Fibroblast of mammary gland (primary cell): Measurements from ENCODE around the gene HTT-AS.

Source experiments
- DNase-seq: peaks from one replicate; pipeline ENCODE4 v3.0.0-alpha.2; 2010; ENCODE audit warnings: low read depth
- H3K4me3 ChIP-seq: 2 replicates; pipeline ENCODE4 v1.5.1; 2011; ENCODE audit warnings: low read depth, mild to moderate bottlenecking, low read length, moderate library complexity; ENCODE audit not compliant: control insufficient read depth
- CTCF ChIP-seq: conservative IDR thresholded peaks from 2 replicates; pipeline ENCODE4 v1.5.1; 2011; ENCODE audit warnings: low read depth, low read length, inconsistent platforms; ENCODE audit not compliant: control insufficient read depth, insufficient read depth

The HTT-AS gene

GRCh38 chr4:3044870-3045819 lies 29.2 kb downstream of the HTT-AS start:
- peak; percentile 63 for DNase-seq
- TF ChIP-seq CTCF: no peak
- no peak overlapping the region for H3K4me3 ChIP-seq

GRCh38 chr4:3043282-3044020 lies 30.9 kb downstream of the HTT-AS start:
- no peak for TF ChIP-seq CTCF
- H3K4me3 ChIP-seq: no peak overlapping the region
- DNase-seq: no peak

DNA sequence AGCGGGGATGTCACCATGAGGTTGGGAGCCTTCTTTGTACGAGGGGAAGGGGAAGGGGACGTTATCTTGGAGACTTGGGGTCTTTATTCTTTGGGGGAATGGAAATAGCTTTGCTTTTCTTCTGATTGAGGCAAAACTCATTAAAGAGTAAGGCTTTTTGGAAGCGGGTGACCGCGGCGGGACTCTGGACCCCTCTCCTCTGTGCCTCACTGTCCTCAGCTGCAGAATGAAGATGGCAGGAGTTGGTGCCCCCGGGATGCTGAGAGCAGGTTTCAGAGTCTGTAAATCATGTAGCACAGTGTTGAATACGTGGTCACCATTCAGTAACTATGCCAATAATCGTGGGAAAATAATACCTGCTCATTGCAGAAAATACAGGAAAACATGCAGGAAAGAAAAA lies 32.1 kb downstream of the HTT-AS start:
- no peak for DNase-seq
- H3K4me3 ChIP-seq: peak overlapping the region; percentile 37
- no peak for TF ChIP-seq CTCF

DNA sequence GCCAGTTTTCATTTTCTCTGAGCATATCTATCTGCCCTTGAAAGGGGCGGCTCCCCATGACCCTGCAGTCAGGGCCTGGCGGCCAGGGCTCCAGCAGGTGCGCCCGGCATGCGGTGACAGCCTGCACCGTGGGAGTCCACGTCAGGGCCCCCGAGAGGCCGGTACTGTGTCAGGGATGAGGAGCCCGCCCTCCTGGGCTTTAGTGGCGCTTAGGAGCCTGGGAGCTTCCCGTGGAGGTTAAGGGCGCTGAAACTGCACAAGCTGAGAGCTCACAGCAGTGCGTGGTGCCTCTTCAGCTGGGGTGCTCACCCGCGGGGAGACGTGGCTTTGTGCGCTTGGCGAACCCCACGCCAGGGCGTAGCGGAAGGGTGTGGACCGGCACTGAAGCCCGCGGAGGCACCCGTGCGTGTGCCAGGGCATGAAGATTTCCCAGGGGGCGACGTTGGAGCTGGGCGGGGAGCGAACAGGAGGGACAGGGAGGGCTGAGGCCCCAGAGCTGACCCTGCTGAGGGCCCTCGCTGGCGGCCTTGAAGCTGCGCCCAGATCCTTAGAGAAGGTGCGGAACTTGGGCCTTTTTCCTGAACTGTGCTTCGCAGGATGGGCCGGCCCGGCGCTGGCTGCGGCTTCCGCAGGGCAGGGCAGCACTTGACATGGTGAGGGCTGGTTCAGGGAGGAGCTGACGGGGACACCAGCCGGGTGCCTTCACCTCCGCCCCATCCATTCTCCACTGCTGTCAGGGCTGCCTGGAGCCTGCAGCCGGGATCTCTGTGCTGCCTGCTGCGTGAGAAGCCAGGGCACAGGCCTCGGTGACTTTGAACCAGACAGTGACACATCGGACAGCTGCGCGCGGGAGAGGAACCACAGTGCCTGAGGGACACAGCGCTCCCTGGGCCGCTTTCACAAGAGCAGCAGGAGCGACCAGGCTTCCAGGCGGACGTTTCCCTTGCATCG lies 32.9 kb downstream of the HTT-AS start:
- peak; percentile 36 for DNase-seq
- TF ChIP-seq CTCF: no peak
- peak overlapping the region; percentile 37 for H3K4me3 ChIP-seq

DNA sequence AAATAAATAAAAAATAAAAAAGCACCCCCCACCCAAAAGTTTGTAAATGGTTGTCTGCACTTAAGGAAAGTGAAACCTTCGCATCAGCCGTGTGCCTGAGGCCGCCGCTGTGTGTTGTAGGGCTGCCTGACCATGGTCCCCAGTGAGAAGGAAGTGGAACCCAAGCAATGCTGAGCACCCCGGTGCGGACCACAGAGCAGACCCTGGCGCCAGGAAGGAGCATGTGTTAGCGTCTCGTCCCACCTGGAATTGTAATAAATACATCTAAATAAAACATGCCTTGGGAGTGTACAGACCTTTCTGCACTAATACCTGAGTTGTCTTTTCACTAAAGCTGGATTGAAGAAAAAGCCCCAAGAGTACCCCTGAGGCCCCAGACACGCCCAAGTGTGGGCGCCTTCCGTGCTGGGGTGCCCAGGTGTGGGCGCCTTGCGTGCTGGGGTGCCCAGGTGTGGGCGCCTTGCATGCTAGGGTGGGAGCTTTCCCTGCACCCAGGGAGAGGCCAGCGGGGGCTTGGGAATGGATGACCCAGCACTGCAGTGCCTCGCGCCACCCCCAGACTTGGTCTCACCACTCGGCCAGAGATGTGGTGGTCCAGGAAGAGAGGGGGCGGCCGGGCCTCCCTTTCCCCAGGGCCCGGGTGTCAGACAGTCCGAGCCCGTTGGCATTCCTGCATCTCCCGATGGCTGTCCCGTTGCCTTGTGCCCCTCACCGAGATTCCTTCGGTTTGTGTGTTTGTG lies 33.7 kb downstream of the HTT-AS start:
- no peak for TF ChIP-seq CTCF
- no peak for DNase-seq
- peak overlapping the region; percentile 37 for H3K4me3 ChIP-seq
